OCI-M2 (cell line): ENCODE data around the gene TXNDC17.
"Not testable (repeated sequence)": the region's sequence is repeated elsewhere in the genome, so short reads cannot be mapped to it uniquely, and the experiment has no call there.

Experiments
- DNase-seq: peaks from one replicate; lab custom pipeline; 2025; ENCODE audit not compliant: unreplicated experiment; lab: John Stamatoyannopoulos, UW

The TXNDC17 gene

GRCh38 chr17:6682339-6682738 is 41.5 kb downstream of the TXNDC17 start:
- no peak for DNase-seq

- DNase-seq = no peak
These were observed 42.3 kb downstream of the TXNDC17 start for GRCh38 chr17:6683081-6683684.

DNA sequence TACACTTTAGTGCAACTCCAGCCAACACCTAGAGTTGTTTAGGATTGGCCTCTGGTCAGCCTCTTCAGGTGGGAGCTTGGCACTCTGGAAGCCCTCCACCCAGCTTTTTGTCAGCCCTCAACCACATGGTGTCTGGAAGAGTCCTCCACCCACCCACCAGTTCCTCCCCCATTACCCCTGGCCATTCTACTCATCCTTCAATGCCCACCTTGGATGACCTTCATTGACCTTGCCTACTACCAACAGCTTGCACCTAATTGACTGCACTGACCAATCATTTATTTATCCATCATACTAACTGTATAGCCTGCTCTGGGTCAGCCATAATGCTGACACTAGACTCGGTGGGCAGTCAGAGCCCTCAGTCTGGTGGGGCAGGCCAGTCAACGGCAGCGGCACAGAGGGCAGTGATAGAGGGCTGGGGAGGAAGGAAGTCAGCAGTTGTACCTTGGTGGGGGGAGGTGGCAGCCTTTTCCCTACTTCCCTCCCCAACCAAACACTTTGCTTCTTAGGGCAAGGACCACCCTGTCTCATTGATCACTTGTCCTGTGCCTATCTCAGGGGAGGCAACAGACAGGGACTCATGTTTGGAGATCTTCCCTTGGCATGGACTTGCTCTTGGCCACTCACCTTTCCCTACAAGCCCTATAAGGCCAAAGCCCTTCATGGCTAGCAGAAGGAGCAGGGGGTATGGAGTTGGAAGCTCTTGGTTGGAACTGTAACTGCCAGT is 43.0 kb downstream of the TXNDC17 start:
- no peak for DNase-seq

DNA sequence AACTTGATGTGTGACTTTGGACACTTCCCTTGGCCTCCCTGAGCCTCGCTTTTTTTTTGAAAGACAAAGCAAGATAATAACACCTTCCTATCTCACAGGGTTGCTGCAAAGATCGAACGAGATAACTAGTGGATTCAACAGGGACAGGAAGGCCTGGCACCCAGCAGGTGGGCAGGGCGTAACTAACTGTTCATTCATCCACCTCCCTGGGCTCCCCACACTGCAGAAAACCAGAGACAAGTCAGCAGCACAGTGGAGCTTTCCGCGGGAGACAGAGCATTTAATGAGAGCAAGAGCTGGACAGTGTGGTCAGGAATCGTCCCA is 43.6 kb downstream of the TXNDC17 start:
- DNase-seq = no peak

- no peak for DNase-seq
These were observed 44.3 kb downstream of the TXNDC17 start for GRCh38 chr17:6684881-6685767.

DNA sequence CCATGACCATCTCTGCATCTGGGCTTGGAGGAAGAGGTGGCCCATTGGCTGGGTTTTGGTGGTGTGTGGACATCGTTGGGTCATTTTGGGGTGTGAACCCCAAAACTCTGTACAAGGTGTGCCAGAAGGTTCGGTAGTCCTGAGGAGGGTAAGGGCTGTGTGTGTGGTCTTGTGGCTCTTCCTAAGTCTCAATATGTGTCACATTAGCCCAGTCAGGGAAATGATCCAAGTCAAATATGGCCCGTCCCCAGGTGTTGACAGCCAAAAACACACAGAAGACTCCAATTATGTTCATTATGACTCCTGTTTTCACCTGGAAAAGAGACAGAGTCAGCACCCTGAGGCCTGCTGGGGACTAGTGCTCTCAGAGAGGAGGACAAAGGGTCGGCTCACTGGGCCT is 45.2 kb downstream of the TXNDC17 start:
- DNase-seq = no peak

- DNase-seq = no peak
These were observed 48.1 kb downstream of the TXNDC17 start for GRCh38 chr17:6688944-6689343.

- DNase-seq = no peak
These were observed 49.8 kb downstream of the TXNDC17 start for GRCh38 chr17:6690641-6691040.

DNA sequence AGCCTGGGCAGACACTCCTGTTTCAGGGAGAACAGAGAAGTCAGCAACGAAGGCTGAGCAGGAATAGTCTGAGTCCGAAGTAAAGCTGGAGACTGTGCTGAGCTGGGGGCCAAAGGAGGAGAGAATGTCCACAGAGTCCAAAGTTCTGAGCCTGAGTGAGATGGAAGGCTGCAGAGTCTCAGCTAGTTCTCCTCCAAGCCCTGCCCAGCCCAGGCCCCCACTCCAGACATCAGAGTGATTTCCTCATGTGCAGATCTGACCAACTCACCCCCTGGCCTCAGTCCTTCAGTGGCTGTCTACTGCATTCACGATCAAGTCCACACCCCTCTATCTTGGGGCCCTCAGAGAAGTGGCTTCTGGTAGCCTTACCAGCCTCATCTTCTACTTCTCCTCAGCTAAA is 50.7 kb downstream of the TXNDC17 start:
- DNase-seq = no peak

DNA sequence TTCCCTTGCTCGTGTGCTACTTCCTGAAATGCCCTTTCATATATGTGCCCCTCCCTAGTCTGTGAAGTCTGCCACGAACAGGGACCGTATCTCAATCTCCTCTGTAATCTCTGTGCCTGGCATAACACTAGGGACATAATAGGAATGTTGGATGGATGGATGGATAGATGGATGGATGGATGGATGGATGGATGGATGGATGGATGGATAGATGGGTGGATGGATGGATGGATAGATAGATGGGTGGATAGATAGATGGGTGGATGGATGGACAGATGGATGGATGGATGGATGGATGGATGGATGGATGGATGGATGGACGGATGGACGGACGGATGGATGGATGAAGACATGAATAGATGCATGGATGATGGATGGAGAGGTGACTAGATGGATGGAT is 51.1 kb downstream of the TXNDC17 start:
- DNase-seq = not testable (repeated sequence)
